HEK293 (cell line): Measurements from ENCODE around the gene CRMP1.

Experiments used
- CTCF ChIP-seq: fragments of 450-650 bp; formaldehyde crosslinking; IDR thresholded peaks from 2 replicates; pipeline ENCODE4 v1.5.1; 2016; ENCODE audit warnings: missing biosample characterization, missing genetic modification characterization
- ZBTB7A ChIP-seq: fragments of 450-650 bp; formaldehyde crosslinking; IDR thresholded peaks from 2 replicates; pipeline ENCODE4 v1.5.1; 2016; ENCODE audit warnings: low read depth, missing biosample characterization, missing genetic modification characterization
- ZBTB8A ChIP-seq: fragments of 450-650 bp; formaldehyde crosslinking; IDR thresholded peaks from 2 replicates; pipeline ENCODE4 v1.5.1; 2016; ENCODE audit warnings: missing biosample characterization, missing genetic modification characterization
- TF ChIP-seq, protein P1 (sequence below): fragments of 450-650 bp; formaldehyde crosslinking; IDR thresholded peaks from 2 replicates; pipeline ENCODE4 v1.5.1; 2016; ENCODE audit warnings: missing biosample characterization, missing genetic modification characterization

DNA sequence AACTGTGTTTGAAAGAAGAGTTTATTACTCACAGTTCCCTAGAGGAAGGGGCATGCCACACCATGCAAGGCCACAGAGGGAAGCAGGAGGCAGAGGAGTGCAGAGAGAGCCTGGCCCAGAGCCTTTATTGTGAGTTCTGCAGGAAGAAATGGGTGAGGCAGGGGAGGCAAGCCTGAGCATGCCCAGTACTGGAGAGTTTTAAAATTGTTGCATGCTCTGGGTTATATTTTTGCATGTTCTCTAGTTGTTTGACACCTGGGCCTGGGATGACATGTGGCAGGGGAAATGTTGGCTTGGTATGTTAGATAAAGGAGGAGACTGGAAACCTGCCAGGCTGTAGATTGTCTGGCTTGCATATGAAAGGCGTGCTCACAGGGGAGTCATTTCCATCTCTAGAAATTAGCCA is 19.7 kb upstream of the CRMP1 start:
- TF ChIP-seq ZBTB8A (tag by site-specific recombination) (no peak), CTCF (tag by site-specific recombination) (no peak), ZBTB7A (tag by site-specific recombination) (no peak)
- TF ChIP-seq, protein P1, sequence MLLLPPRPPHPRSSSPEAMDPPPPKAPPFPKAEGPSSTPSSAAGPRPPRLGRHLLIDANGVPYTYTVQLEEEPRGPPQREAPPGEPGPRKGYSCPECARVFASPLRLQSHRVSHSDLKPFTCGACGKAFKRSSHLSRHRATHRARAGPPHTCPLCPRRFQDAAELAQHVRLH (tag by site-specific recombination), result no peak
